Muscle layer of colon (tissue), 2 donors: ENCODE measurements around the gene RAX2.
"Not testable (repeated sequence)": the region's sequence is repeated elsewhere in the genome, so short reads cannot be mapped to it uniquely, and the experiment has no call there.

Source experiments
- H3K27ac ChIP-seq: one replicate; pipeline ENCODE4 v1.7.0; 2013; ENCODE audit warnings: low read depth, mild to moderate bottlenecking, low read length, moderate library complexity
- H3K27me3 ChIP-seq, 2 donors: one replicate each; pipeline ENCODE4 v1.7.0; 2013; ENCODE audit warnings: low read length in 2 of 2, mild to moderate bottlenecking in 2 of 2; ENCODE audit not compliant: insufficient read depth in 2 of 2, control insufficient read depth in 1 of 2
- H3K36me3 ChIP-seq: one replicate; pipeline ENCODE4 v1.7.0; 2013; ENCODE audit warnings: mild to moderate bottlenecking, low read length; ENCODE audit not compliant: insufficient read depth
- H3K4me1 ChIP-seq: one replicate; pipeline ENCODE4 v1.7.0; 2013; ENCODE audit warnings: mild to moderate bottlenecking, low read length; ENCODE audit not compliant: insufficient read depth
- H3K4me3 ChIP-seq, 2 donors: one replicate each; pipeline ENCODE4 v1.7.0; 2013; ENCODE audit warnings: low read length in 2 of 2, low read depth in 1 of 2, mild to moderate bottlenecking in 1 of 2, moderate library complexity in 1 of 2
- H3K9ac ChIP-seq: one replicate; pipeline ENCODE4 v1.7.0; 2013; ENCODE audit warnings: low read length
- H3K9me3 ChIP-seq: one replicate; pipeline ENCODE4 v1.7.0; 2013; ENCODE audit warnings: mild to moderate bottlenecking, low read length
- donor health status: abdominal sarcoma.
- donor health status: Adenocarcinoma of cecum.

The RAX2 gene

DNA sequence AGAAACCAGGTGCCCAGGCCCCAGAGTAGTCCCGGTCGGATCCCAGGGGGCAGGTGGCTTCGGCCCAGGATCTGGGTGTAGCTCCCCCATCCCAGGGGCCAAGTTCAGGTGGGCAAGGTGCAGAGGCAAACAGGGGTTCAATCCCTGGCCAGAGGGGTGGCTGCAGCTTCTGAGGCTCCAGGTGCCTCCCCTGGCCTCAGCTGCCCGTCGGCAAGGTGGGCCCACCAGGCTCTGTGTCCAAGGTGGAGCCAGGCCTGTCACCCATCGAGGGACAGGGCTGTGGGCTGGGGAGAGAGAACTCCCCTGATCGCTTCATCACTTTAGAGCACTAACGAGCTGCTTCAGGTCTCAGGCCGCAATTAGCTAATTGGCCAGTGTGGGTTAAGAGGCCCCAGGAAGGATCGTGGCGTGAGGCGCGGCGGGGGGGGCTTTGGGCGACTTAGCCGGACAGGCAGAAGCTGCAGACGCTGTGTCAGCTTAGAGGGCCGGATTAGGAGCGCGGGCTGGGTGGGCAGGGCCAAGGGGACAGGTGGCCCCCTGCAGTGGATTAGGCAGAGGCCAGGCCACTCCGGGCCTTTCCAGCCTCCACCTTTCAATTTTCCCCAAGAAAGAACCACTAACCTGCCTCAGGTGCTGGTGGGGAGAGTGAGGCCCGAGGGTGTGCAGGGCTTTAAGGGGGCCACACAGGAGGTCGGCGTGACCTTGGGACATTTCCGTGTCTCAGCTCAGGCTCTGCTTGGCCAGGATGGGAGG, 2.8 kb upstream of the RAX2 start:
- no peak overlapping the region for H3K4me3 ChIP-seq
- H3K27ac ChIP-seq: no peak overlapping the region
- no peaks in the 10 kb centered on the region for H3K9me3 ChIP-seq
- H3K4me1 ChIP-seq: no peaks in the 10 kb centered on the region
- no peak overlapping the region for H3K9ac ChIP-seq
- H3K27me3 ChIP-seq: peaks cover 0 to 4% of the 10 kb centered on the region in 2 donors
- H3K36me3 ChIP-seq: no peaks in the 10 kb centered on the region

GRCh38 chr19:3773814-3774515, 1.9 kb upstream of the RAX2 start:
- Histone ChIP-seq H3K9ac (no peak overlapping the region), H3K27me3 (peaks cover 0 to 4% of the 10 kb centered on the region in 2 donors), H3K4me3 (no peak overlapping the region), H3K9me3 (no peaks in the 10 kb centered on the region), H3K4me1 (no peaks in the 10 kb centered on the region), H3K27ac (no peak overlapping the region), H3K36me3 (no peaks in the 10 kb centered on the region)

DNA sequence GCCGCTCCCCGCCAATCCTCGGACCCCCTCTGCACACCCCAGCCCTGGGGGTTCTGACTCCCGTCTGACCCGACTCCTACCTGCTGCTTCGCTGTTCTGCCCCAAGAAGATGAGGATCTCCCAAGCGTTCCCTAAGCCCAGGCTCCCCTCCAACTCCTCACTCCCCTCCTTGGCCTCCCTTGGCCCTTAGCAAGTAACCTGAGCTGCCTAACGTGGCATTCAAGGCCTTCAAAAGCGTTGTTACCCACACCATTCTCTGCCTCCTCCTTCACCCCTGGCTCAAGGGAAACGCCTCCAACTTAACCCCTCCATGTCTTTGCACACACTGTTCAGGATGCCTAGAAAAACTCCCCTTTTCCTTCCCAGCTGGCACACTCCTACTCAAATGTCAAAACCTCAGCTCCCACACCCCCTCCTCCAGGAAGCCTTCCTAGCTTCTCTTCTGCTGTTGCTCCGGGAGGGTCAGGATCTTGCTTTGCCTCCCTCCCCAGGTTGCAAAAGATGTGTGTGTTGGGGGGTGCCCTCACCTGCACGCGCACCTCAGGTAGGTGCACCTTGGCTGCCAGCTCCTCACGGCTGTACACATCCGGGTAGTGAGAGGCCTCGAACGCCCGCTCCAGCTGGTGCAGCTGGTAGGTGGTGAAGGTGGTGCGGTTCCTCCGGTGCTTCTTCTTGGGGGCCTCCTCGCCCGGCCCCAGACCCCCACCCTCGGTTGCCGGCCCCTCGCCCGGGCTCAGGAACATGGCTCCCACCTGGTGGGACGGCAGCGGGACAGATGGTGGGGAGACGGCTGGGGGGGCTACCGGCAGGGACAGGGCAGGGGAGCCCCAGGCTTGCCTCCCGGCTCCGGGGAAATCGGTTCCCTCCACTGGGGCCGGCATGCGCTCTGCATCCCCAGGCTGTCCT, 775 bp downstream of the RAX2 start:
- H3K36me3 ChIP-seq: peaks cover 6% of the 10 kb centered on the region
- H3K27ac ChIP-seq: no peak overlapping the region
- H3K4me1 ChIP-seq: no peaks in the 10 kb centered on the region
- peaks cover 0 to 4% of the 10 kb centered on the region in 2 donors for H3K27me3 ChIP-seq
- no peak overlapping the region for H3K9ac ChIP-seq
- no peak overlapping the region for H3K4me3 ChIP-seq
- H3K9me3 ChIP-seq: no peaks in the 10 kb centered on the region

- Histone ChIP-seq H3K27me3 (peaks cover 0 to 4% of the 10 kb centered on the region in 2 donors), H3K4me3 (no peak overlapping the region), H3K9ac (no peak overlapping the region), H3K27ac (no peak overlapping the region), H3K36me3 (peaks cover 6% of the 10 kb centered on the region), H3K9me3 (no peaks in the 10 kb centered on the region), H3K4me1 (no peaks in the 10 kb centered on the region)
Observed at GRCh38 chr19:3770136-3770999, 1.7 kb downstream of the RAX2 start.

GRCh38 chr19:3769494-3769893, 2.5 kb downstream of the RAX2 start:
- Histone ChIP-seq H3K4me3 (no peak overlapping the region), H3K27ac (no peak overlapping the region), H3K4me1 (no peaks in the 10 kb centered on the region), H3K9ac (no peak overlapping the region), H3K9me3 (no peaks in the 10 kb centered on the region), H3K27me3 (peaks cover 0 to 4% of the 10 kb centered on the region in 2 donors), H3K36me3 (peaks cover 11% of the 10 kb centered on the region)

- no peak overlapping the region for H3K4me3 ChIP-seq
- no peaks in the 10 kb centered on the region for H3K9me3 ChIP-seq
- H3K36me3 ChIP-seq: peaks cover 11% of the 10 kb centered on the region
- no peak overlapping the region for H3K27ac ChIP-seq
- no peak overlapping the region for H3K9ac ChIP-seq
- peaks cover 0 to 4% of the 10 kb centered on the region in 2 donors for H3K27me3 ChIP-seq
- no peaks in the 10 kb centered on the region for H3K4me1 ChIP-seq
Observed at GRCh38 chr19:3768748-3769099, 3.3 kb downstream of the RAX2 start.

DNA sequence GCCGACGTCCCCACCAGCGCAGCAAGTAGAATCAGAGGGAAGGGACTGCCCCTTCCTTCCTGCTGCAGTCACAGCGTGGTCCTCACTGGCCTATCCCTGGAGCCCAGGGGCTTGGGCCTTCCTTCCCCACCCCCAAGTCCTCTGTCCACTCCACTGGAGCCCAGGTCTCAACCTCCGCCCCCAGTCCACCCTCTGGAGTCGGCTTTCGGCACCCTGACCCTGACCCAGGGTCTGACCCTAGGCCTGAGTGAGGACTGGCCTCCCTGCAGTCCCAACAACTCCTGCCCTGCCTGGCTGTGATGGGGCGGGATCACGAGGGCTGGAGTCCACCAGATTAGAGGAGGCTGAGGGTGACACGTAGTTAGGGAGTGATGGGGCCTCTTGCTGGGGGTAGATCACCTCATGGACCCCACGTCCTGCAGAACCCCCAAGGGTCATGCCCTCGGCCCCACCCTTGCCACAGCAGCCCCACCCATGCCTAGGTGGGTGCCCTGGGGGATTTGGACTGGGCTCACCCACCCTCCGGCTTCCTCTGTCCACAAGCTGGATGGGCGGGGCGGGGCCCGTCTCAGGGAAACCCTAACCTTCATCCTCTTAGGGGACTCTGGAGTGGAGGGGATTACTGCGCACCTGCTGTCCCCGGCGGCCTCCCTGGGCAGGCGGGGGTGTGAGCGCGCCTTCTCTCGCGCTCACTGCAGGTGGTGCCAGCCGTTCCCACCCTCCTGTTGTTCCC, 3.8 kb downstream of the RAX2 start:
- Histone ChIP-seq H3K4me1 (no peaks in the 10 kb centered on the region), H3K9me3 (no peaks in the 10 kb centered on the region), H3K4me3 (no peak overlapping the region), H3K9ac (no peak overlapping the region), H3K36me3 (peaks cover 11% of the 10 kb centered on the region), H3K27me3 (peaks cover 0 to 4% of the 10 kb centered on the region in 2 donors), H3K27ac (no peak overlapping the region)

DNA sequence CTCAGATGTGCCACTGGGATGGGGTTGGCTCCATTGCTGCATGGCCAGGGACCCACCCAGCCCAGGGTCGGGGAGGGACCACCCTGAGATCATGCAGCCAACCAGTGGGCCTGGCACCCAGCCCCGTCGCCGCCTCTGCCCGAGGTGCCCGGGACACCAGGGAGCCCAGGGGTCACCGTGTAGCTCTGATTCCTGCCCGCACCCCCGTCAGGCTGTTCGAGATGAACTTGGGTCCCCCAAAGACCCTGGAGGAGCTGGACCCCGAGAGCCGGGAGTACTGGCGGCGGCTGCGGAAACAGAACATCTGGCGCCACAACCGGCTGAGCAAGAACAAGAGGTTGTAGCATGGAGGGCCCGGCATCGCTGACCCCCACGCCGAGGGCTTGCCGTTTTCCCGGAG, 5.0 kb downstream of the RAX2 start:
- H3K4me1 ChIP-seq: peaks cover 4% of the 10 kb centered on the region
- peaks cover 11% of the 10 kb centered on the region for H3K36me3 ChIP-seq
- H3K27me3 ChIP-seq: peaks cover 0 to 4% of the 10 kb centered on the region in 2 donors
- H3K9ac ChIP-seq: no peak overlapping the region
- H3K4me3 ChIP-seq: no peak overlapping the region
- no peaks in the 10 kb centered on the region for H3K9me3 ChIP-seq
- no peak overlapping the region for H3K27ac ChIP-seq

GRCh38 chr19:3766520-3766919, 5.5 kb downstream of the RAX2 start:
- Histone ChIP-seq H3K4me1 (peaks cover 8% of the 10 kb centered on the region), H3K27me3 (peaks cover 0 to 3% of the 10 kb centered on the region in 2 donors), H3K9me3 (no peaks in the 10 kb centered on the region), H3K9ac (no peak overlapping the region), H3K4me3 (no peak overlapping the region), H3K36me3 (peaks cover 11% of the 10 kb centered on the region), H3K27ac (no peak overlapping the region)

DNA sequence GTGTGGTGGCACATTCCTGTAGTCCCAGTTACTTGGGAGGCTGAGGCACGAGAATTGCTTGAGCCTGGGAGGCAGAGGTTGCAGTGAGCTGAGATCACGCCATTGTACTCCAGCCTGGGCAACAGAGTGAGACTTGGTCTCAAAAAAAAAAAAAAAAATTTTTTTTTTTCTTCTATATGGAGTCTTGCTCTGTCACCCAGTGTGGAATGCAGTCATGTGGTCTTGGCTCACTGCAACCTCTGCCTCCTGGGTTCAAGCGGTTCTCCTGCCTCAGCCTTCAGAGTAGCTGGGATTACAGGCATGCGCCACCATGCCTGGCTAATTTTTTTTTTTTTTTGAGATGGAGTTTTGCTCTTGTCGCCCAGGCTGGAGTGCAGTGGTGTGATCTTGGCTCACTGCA, 6.3 kb downstream of the RAX2 start:
- H3K36me3 ChIP-seq: peaks cover 11% of the 10 kb centered on the region
- H3K4me3 ChIP-seq, H3K27me3 ChIP-seq, H3K4me1 ChIP-seq, H3K9me3 ChIP-seq, H3K27ac ChIP-seq, H3K9ac ChIP-seq: not testable (repeated sequence)
